ENCODE data around the gene ZFYVE26.
"Not testable (repeated sequence)": the region's sequence is repeated elsewhere in the genome, so short reads cannot be mapped to it uniquely, and the experiment has no call there.

ZFYVE26 gene

DNA sequence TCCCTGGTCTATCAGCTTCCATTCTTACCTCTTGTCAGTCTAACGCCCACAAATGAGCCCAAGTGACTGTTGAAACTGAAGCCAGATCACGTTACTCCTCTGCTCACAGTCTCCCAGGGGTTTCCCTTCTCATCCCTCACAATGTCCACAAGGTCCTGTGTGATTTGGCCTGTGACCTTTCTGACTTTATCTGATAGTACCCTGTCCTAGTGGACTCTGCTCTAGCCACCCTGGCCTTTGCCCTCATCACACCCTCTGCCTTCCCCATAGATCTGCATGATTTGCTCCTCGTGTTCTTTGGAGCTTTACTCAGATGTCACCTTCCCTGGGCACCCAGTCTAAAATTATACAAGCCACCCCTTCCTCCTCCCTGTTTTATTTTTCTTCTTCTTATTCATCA is 59.2 kb downstream of the ZFYVE26 start:
- DNase-seq (ENCODE audit: low spot score) (no peak), FAIRE-seq (peak; percentile 93)

DNA sequence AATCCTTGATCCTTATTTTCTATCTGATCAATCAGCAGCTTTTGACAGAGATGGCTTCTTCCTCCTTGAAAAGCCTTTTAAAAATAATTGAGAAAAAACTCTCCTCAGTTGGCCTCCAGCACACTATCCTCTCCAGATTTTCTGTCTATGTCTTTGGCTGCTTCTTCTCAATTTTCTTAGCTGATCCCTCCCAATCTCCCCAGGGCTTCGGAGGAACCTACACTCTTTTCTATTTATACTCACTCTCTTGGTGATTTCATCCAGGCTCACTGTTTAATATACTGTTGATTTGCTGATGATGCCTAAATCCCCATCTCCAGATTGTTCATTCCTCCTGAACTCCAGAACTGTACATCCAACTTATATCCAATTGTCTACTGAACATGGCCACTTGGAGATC is 59.9 kb downstream of the ZFYVE26 start:
- FAIRE-seq: peak; percentile 62
- no peak for DNase-seq (ENCODE audit: low spot score)

DNA sequence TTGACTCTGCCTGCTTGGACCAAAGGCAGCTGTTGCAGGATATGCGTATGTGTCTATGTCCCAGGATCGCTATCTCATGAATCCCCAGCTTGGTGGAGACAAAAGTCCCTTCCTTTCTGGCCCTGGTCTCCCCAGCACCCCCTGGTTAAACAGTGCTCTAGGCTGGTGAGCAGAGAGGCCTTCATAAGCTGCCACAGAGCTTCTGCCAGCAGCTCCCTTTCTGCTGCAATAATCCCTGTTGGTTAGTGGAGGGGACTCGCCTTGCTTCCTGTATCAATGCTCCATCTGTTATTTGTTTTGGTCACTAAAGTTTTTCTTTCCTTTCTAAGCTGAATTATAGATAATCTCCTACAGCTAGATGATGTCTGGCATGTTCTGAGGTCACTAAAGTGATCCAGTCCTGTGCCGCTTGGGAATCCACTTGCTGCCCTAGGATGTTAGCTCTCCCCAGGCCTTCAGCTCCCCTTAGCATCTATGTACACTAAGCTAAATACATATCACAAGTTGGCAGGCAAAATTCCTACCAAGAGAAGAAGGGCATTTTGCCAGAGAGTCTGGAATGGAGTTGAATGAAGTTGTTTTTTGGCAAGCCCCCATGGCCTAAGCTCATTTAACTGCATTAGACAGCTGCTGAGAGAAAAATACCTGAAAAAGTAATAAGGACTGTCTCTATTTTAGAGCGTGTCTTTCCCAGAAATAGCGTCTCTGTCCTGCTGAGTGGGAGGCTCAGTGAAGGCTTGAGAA is 66.9 kb downstream of the ZFYVE26 start:
- FAIRE-seq: peak; percentile 37
- no peak for DNase-seq (ENCODE audit: low spot score)

DNA sequence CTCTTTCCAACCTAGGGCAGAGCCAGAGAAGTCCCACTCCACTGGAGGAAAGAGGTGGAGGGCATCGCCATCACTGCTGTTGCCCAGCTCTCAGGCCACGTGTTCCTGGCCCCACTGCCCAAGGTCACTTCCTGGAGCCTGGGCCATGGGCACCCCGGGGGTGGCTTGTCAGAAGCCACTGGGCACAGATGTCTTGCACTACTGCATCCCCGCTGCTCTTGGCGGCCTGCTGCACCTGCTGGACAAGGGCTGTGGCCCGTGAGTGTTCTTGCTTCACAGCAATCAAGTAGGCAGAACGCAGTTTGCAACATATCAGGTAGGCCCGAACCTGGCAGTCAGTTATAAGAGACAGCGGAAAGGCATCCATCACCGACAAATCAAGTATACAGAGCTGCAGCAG is 68.1 kb downstream of the ZFYVE26 start:
- DNase-seq (ENCODE audit: low spot score): no peak
- no peak for FAIRE-seq

DNA sequence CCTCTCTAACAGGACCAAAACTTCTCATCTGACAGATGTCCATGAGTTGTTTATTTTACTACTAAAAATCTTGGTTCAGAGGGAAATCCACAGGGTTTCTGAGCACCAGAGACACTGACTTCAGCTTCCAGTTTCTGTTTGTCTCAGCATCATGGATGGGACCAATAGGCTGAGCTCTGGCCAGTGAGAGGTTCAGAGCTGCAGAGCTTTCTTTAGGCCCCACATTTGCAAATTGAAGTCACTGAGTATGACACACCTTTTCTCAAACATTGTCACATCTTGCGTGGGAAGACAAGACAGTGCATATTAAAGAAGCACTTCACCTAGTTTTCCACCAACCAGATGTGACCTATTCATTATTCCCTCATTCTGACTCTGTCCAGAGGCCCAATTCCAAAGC is 69.5 kb downstream of the ZFYVE26 start:
- no peak for DNase-seq (ENCODE audit: low spot score)
- peak; percentile 9 for FAIRE-seq

DNA sequence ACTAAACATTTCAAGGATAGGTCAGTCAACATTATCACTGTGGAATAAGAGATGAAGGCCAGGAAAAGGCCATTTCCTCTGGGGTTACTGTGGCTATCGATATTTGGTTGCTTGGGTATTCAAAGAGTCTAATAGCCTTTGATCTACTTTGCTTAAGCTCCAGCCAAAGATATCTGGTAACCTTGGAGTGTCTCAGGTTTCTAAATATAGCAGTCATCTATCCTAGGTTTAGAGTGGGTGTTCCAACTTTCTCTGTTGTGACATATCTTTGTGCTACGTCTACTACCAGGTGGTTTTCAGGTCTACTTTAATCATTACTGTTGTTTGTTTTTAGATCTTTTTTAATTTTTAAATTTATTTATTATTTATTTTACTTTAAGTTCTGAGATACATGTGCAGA is 72.3 kb downstream of the ZFYVE26 start:
- FAIRE-seq (peak; percentile 17), DNase-seq (ENCODE audit: low spot score) (no peak)

DNA sequence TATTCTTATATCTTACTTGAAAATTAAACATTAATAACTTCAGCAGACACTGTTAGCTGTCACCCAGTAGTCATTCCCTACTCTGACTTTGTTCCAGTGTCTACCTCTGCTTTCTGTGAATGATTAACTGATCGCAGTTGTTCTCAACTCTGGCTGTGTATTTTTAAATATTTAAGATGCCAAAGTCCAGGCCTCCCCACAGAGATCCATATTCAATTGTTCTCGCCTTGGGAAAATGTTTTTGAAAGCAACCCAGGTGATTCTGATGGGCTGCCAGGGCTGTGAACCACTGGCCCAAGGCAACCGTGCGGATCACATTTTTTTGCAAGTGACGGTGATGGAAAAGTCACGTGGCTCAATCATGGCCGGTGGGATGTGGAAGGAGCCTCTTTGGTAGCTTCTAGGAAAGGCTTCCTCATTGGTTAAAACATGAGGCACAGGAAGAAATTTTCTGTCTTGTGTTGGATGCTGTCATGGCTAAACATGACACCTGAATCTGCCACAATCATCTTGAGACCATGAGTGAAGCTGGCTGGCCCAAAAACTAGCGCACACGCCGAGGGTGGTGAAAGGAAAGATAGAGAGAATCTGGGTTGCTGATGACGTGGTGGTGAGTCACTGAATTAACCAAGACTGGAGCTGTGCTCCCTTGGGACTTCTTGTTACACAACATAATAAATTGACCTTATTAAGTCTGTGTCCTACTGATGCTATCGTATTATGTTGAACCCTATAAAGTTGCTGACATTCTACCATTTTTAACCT is 77.5 kb downstream of the ZFYVE26 start:
- FAIRE-seq (peak; percentile 91), DNase-seq (ENCODE audit: low spot score) (peak; percentile 93)

DNA sequence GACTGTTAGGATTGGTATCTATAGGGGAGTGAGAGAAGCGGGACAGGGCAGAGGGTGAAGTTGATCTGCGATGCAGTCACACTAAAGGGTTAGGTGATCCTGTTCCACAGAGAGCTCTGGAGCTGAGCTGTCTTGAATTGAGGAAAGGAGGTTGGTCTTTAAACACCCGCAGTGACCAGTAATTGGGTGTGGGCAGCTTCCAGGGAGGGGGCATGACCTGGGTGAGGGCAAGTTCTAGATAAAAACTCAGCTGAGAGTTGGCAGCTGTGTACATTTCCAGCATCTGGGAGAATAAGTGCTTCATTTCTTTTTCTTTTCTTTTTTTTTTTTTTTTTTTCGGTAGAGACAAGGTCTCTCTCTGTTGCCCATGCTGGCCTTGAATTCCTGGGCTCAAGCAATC is 79.6 kb downstream of the ZFYVE26 start:
- DNase-seq (ENCODE audit: low spot score) (no peak), FAIRE-seq (no peak)

DNA sequence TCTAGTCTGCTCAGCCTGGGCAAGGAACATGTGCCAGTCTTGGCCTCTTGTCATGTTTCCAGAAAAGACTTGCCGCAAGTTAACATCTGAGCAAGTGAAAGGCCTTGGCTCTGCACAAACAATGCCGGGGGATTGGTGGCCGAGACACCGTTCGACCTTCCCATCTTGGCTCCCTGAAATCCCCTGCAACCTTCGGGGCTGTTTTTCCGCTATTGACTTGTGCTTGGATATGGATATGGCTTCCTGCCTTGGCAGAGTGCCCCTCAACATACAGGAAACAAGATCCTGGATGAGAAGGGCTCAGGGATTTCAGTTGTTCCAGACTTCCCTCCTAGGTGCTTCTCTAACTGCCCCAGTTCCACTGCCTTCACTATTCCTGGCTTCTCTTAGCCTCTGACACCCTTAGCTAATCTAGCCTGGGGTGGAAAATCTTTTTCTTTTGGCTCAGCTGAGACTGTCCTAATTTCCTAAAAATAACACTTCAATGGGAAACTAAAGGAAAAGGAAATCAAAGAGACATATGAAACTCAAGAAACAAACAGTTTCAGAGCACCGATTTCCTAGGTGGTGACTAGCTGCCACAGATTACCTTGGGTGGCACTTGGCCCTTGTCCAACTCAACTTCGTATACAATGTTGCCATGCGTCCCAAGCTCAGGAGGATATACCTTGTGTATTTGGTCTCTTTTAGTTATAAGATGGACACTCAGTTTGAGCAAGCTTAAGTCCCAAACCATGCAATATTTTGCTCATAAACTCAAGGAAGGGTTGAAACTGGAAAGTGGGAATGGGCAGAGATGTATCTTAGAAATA is 80.8 kb downstream of the ZFYVE26 start:
- no peak for DNase-seq (ENCODE audit: low spot score)
- FAIRE-seq: peak; percentile 91

DNA sequence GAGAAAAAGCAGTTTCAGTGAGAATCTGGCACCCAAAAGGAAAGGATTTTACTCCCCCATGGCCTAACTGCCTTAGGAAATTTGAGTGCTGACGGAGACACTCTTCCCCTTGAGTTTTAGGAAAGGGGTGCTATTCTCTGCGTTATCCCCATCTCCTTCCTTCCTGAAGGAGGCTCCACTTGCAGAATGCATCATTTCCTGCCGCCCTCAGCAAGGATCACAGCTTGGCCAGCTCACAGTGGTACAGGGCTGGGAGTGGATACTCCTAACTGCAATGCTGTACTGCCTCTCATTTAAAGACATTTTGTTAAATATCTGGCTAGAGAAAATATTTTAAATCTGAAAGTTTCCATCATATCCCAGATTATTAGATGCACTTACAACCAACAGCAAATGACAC is 81.7 kb downstream of the ZFYVE26 start:
- peak; percentile 70 for FAIRE-seq

DNA sequence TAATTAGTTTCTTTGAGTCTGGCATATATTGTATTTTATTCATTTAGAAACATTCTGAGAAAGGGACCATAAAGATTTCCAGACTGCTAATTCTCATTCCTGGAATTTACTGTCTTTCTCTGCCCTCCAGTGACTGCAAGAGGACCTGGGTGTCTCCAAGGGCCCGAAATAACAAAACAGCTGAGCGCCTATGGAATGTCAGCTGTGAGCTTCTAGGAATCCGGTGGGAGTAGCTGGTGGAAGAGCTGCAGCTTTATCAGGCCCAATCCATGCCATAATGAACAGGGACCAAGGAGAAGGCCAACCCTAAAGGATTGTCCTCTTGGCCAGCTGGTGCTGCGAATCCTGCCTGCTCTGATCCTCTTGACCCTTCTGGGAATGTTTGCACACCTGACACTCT is 82.8 kb downstream of the ZFYVE26 start:
- DNase-seq (ENCODE audit: low spot score) (no peak), FAIRE-seq (no peak)

More for the DNA sequence above, 81.7 kb downstream of the ZFYVE26 start:
- no peak for DNase-seq (ENCODE audit: low spot score)

DNA sequence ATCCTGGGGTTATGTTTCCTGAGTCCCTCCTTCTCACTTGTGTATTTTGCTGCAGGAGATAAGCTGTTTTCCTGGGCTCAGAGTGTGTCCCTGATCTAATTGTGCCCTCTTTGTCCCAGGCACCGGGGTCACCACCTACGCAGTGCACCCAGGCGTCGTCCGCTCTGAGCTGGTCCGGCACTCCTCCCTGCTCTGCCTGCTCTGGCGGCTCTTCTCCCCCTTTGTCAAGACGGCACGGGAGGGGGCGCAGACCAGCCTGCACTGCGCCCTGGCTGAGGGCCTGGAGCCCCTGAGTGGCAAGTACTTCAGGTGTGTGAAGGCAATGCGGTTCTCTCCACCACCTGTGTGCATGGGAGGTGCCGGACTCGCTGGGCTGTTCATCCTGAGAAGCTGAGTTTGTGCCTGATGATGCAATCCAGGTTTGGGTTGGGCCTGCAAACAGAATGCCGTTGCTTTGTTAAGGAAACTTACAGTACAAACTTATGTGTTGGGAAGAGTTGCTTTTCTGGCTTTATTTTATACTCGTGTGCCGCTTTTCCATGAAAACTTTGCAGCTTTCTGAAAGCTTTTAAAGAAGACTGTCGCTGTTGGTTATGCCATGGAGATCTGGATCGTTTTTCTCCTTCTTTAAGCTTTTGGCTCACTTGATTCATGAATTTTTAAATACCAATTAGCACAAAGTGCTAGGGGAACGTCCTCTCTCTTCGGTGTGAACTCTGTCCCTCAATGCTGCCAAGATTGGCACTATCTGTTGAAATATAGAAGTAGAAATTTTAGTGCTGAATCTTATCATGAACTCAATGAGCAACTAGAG is 87.1 kb downstream of the ZFYVE26 start:
- DNase-seq (ENCODE audit: low spot score) (no peak), FAIRE-seq (peak; percentile 65)

DNA sequence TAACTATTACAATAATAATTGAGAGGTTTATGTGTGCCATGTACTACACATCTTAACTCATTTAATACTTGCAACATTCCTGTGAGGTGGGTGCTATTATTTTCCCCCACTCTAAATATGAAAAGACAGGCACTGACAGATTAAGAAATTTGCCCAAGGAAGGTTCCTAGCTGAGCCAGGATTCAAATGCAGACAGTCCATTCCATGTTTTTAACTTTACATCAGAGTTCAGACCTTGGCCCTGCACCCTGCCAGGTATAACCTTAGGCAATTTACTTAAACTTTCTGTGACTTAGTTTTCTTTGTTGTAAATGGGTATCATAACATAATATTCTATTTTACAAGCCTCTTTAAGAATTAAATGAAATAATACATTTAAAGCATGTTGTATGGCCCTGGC is 88.1 kb downstream of the ZFYVE26 start:
- DNase-seq (ENCODE audit: low spot score): no peak
- no peak for FAIRE-seq

DNA sequence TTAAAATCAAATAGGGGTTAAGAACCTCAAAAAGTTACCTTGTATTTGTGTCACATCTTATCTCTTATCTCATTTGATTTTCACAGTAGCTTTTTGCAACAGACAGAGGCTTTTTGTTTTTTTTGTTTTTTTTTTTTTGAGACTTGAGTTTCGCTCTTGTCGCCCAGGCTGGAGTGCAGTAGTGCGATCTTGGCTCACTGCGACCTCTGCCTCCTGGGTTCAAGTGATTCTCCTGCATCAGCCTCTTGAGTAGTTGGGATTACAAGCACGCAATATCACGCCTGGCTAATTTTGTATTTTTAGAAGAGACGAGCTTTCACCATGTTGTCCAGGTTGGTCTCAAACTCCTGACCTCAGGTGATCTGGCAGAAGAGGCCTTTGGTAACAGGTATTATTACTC is 89.0 kb downstream of the ZFYVE26 start:
- no peak for DNase-seq (ENCODE audit: low spot score)
- FAIRE-seq: no peak

DNA sequence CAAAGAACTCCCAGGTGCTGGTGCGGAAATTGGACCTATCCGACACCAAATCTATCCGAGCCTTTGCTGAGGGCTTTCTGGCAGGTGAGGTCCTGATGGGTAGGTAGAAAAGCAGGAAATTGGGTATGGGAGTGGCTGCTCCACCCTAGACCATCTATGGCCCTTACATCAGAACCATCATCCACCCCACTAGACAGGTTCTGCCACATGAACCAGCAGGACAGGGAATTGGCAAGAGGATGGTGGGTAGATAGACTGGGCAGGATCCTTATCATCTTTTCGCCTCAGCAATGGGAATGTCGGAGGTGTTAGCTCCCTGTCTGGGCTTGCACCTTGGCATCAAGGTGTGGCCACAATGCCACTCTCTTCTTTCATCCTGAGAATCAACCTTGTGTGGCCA is 91.2 kb downstream of the ZFYVE26 start:
- DNase-seq (ENCODE audit: low spot score) (no peak), FAIRE-seq (peak; percentile 52)

DNA sequence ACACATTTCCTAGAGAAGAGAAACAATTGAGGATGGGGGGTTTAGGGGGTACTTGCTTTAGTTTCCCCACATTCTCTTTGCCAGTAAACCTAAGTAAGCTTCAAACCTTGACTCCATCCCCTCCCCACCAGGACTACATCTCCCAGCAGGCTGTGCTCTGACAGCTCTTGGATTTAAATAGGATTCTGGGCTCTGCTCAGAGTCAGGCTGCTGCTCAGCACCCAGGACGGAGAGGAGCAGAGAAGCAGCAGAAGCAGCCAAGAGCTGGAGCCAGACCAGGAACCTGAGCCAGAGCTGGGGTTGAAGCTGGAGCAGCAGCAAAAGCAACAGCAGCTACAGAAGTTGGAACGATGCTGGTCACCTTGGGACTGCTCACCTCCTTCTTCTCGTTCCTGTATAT is 94.1 kb downstream of the ZFYVE26 start:
- FAIRE-seq: peak; percentile 9
- no peak for DNase-seq (ENCODE audit: low spot score)

DNA sequence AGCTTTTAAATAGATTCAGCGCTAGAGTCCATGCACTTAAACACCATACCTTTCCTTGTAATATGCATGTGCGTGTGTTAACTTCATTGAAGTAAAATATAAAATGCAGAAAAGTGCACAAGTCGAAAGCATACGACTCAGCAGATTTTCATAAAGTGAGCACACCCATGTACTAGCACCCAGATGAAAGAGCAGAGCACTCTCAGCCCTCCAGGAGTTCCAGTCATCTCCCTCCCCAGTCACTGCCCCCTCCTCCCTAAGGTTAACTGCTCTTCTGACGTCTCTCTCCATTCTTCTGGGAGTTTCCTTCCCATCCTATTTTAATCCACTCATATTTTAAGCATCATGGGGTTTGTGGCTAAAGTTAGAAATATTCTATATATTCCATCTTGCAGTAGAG is 94.5 kb downstream of the ZFYVE26 start:
- FAIRE-seq: peak; percentile 70

DNA sequence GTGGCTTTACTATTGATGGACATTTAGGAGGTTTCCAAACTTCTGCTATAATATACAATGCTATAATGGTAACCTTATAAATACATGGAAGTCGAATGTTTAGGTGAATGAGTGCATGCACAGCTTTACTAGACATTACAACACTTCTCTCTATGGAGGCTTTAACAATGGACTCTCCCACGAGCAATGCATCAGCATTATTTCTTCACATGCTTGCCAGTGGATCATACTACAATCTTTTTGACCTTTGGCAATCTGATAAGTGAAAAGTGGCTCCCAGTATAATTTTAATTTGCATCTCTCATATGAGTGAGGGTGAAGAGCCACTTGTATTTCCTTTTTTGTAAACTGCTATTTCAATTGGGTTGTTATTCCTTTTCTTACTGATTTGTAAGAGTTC is 96.5 kb downstream of the ZFYVE26 start:
- DNase-seq (ENCODE audit: low spot score) (no peak), FAIRE-seq (no peak)

More for the DNA sequence above, 94.5 kb downstream of the ZFYVE26 start:
- no peak for DNase-seq (ENCODE audit: low spot score)

DNA sequence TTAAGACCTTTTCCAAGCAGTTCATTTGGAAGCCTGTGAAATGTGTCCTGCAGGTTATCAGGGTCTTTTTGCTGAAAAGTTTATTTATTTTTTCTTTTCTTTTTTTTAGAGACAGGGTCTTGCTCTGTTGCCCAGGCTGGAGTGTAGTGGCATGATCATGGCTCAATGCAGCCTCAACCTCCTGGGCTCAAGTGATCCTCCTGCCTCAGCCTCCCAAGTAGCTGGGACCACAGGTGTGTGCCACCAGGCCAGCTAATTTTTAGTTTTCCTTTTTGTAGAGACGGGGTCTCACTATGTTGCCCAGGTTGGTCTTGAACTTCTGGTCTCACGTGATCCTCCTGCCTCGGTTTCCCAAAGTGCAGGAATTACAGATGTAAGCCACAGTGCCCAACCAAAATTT is 97.0 kb downstream of the ZFYVE26 start:
- not testable (repeated sequence) for FAIRE-seq; DNase-seq (ENCODE audit: low spot score)

DNA sequence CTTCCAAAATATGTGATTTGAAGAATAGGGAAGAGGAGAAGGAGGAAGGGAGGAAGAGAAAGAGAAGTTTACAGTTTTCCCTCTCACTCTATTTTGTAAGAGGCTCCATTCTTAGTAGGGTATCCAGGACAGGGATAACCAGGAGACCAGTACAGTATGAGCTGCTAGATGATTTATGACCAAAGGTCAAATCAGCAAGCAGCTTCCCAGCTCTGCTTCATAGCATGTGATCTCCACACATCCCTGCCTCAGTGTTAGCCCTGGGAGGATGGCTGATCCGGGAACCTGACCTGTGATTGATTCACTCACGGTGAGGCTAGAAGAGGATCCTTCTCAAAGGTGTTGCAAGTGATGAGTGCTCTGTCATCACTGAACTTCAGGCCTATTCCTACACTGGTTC is 98.1 kb downstream of the ZFYVE26 start:
- DNase-seq (ENCODE audit: low spot score) (no peak), FAIRE-seq (peak; percentile 20)

DNA sequence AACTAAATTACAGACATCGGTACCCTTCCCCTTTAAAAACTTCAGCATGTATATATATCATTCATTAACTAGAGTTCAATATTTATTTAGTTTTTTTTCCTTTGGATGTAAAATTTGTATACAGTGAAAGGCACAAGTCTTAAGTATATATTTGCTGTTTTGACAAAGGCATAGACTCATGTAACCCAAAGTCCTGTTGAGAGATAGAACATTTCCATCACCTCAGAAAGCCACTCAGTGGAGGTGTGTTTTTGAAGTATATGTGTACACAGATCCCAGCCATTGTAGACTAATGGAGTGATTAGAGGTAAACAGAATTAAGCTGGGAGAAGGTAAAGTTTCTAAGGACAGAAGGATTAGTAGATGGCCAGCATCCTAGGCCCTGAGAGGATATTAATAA is 99.3 kb downstream of the ZFYVE26 start:
- FAIRE-seq: peak; percentile 56

More for the DNA sequence above, 99.3 kb downstream of the ZFYVE26 start:
- DNase-seq (ENCODE audit: low spot score): no peak
